GM18498 (cell line): Measurements from ENCODE around the gene ESF1.
A peak's percentile ranks its signal among the peaks of the same experiment; 100 is the strongest.

Experiments used
- ATAC-seq: cut with Tn5 transposase; IDR thresholded peaks from one replicate; pipeline ENCODE4 v1.9.1; 2021; ENCODE audit warnings: mild to moderate bottlenecking, moderate library complexity; ENCODE audit not compliant: unreplicated experiment

ESF1 gene, protein sequence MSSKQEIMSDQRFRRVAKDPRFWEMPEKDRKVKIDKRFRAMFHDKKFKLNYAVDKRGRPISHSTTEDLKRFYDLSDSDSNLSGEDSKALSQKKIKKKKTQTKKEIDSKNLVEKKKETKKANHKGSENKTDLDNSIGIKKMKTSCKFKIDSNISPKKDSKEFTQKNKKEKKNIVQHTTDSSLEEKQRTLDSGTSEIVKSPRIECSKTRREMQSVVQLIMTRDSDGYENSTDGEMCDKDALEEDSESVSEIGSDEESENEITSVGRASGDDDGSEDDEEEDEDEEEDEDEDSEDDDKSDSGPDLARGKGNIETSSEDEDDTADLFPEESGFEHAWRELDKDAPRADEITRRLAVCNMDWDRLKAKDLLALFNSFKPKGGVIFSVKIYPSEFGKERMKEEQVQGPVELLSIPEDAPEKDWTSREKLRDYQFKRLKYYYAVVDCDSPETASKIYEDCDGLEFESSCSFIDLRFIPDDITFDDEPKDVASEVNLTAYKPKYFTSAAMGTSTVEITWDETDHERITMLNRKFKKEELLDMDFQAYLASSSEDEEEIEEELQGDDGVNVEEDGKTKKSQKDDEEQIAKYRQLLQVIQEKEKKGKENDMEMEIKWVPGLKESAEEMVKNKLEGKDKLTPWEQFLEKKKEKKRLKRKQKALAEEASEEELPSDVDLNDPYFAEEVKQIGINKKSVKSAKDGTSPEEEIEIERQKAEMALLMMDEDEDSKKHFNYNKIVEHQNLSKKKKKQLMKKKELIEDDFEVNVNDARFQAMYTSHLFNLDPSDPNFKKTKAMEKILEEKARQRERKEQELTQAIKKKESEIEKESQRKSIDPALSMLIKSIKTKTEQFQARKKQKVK

GRCh38 chr20:13784893-13785715 is at the start of gene ESF1, which contains the start of gene NDUFAF5:
Gene ESF1, minus strand, starts transcription at chr20:13784919. Its CDS starts 1,779 bp downstream, at chr20:13783140.
Gene NDUFAF5, plus strand, starts transcription at chr20:13785028. Its CDS starts 41 bp downstream, at chr20:13785069.
- peak; percentile 95 for ATAC-seq

- no peak for ATAC-seq
Observed at GRCh38 chr20:13831476-13831875, 46.8 kb upstream of the ESF1 start.

- no peak for ATAC-seq
Observed at GRCh38 chr20:13825465-13825864, 40.7 kb upstream of the ESF1 start.

DNA sequence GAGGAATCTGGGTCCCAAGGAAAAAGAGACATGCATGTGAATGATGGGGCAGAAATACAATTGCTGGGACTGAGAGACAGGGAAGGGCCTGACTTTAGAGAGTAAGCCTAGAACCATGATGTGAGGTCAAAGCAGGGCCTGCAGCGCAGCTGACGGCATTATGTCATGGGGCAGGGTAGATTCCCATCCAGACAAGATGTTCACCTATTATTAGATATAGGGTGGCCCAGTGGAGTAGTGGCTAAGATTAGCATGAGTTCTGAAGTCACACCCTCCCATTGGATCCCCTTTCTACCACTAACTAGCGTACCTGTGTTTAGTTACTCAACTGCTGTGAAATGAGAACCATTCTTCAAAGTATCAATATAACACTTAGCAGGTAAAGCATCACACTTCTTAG is 39.7 kb upstream of the ESF1 start:
- ATAC-seq = no peak

DNA sequence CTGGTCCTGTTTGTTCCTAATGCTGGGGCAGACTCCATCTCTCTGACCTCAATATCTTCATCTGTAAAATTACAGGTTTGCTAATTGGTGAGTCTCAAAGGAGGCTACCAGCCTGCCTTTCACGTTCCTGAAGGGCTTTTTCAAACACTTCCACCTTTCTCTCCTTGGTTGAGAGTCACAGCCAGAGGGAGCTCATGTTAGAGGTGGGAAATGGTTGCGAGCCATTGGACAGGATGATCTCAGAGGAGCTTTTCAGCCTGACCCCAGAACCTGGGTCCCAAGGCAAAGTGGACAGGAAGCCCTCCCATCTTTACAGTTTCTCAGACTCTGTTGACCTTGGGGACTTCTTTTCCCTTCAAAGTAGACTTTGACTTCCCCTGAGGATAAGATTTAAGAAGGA is 37.7 kb upstream of the ESF1 start:
- no peak for ATAC-seq

- ATAC-seq = no peak
Observed at GRCh38 chr20:13821876-13822275, 37.2 kb upstream of the ESF1 start.

- peak; percentile 81 for ATAC-seq
Observed at GRCh38 chr20:13819885-13820645, 35.3 kb upstream of the ESF1 start.

- no peak for ATAC-seq
Observed at GRCh38 chr20:13817342-13817741, 32.6 kb upstream of the ESF1 start.

GRCh38 chr20:13816757-13817156 is 32.0 kb upstream of the ESF1 start:
- no peak for ATAC-seq

DNA sequence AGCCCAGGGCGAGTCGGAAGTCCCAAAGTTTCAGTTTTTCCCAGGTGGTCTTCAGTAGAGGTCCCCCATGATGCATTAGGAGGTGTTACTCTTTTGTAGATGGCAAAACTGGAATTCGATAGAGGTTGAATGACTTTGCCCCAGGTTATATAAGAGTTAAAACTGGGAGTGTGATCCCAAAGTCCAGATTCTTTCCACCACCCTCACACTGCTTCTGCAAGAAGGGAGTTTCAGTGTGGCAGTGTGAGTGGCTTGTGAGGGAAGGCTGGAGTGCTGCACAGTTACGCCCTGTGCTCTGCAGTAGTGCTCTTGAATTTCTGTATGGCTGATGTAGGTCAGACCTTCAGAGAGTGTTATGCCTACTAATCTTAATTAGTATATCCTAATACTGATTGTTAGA is 30.0 kb upstream of the ESF1 start:
- no peak for ATAC-seq

DNA sequence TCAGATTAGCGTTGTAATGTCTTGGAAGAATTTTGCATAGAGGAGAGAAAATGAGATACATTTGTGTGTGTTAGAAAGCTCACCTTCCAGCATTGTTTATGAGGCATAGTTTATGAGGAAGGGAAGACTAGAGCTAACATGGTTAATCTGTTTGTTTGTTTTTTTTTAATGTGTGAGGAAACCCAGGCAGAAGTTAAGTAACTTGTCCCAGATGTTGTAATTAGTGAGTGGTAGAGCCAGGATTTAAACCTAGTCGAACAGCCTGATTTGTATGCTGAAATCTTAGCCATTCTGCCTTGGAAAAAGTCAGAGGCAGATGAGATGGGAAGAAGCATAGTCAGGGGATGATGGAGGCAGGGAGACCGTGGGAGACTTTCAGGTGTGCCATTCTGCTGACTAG is 29.2 kb upstream of the ESF1 start:
- ATAC-seq = no peak

- ATAC-seq = no peak
Observed at GRCh38 chr20:13810446-13810845, 25.7 kb upstream of the ESF1 start.

GRCh38 chr20:13809855-13810254 is 25.1 kb upstream of the ESF1 start:
- no peak for ATAC-seq

GRCh38 chr20:13809373-13809772 is 24.7 kb upstream of the ESF1 start:
- no peak for ATAC-seq

GRCh38 chr20:13800728-13801134 is 16.0 kb upstream of the ESF1 start:
- ATAC-seq = peak; percentile 59

GRCh38 chr20:13799974-13800373 is 15.3 kb upstream of the ESF1 start:
- no peak for ATAC-seq

DNA sequence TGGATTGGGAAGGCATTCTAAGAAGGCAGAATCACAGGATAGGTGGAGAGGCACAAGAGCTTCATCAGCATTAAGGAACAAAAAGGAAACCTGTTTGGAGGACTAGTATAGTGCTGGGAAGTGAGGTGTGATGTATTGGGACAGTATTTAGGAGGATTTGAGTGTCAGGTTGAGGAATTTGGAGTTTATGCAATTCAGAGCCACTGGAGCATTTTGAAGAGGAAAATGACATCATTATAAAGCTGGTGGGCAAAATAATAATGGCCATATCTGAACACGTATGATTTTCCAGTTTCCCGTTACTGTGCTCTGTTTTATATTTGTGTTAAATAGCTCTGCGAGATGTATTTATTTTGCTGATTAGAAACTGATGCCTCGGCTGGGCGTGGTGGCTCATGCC is 14.3 kb upstream of the ESF1 start:
- no peak for ATAC-seq

DNA sequence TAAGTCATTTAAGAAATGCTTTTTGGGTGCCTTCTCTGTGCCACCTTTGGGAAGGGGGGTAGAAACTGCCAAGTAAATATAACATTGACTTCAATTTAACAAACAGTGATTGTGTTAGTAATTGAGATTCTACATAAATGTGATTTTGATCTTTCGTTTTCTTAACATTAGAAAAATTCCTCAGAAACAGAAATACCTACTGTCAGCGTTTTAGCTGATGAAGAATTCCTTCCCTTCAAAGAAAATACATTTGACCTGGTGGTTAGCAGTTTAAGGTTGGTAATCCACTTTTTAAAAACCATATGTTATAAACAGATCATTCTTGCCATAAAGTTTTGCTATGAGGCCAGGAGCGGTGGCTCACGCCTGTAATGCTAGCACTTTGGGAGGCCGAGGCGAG is 9.9 kb upstream of the ESF1 start:
- ATAC-seq = no peak

GRCh38 chr20:13793001-13793400 is 8.3 kb upstream of the ESF1 start:
- ATAC-seq = no peak
